GM12892 (cell line): Measurements from ENCODE around the gene BCL2L12. TPM values are rescaled to one million over a fixed set of nuclear protein-coding genes. Genes with fewer than 3 reads are reported as not detected.
"Not testable (repeated sequence)": the region's sequence is repeated elsewhere in the genome, so short reads cannot be mapped to it uniquely, and the experiment has no call there.

Experiments
- DNase-seq: peaks from one replicate; pipeline ENCODE4 v3.0.0; 2011; ENCODE audit not compliant: insufficient read length
- FAIRE-seq: peaks from 2 replicates; lab custom pipeline; 2011; peaks lifted over from hg19 to GRCh38; lab: Jason Lieb, UNC
- POLR2A ChIP-seq: IDR thresholded peaks from 2 replicates; pipeline ENCODE4 v1.6.1; 2011; ENCODE audit warnings: low read depth, low read length, control low read depth
- POLR2AphosphoS5 ChIP-seq: IDR thresholded peaks from 2 replicates; pipeline ENCODE4 v1.6.1; 2011; ENCODE audit warnings: low read depth, low read length, control low read depth
- TAF1 ChIP-seq: IDR thresholded peaks from 2 replicates; pipeline ENCODE4 v1.6.1; 2011; ENCODE audit warnings: low read depth, mild to moderate bottlenecking, control low read depth, low read length, borderline replicate concordance
- polyA plus RNA-seq: library from polyadenylated mRNA; unstranded; fragments of >200 nt; gene quantifications from one replicate; pipeline ENCODE4 v1.2.1, GENCODE V29; 2012; ENCODE audit warnings: missing spikeins, inconsistent platforms; ENCODE audit not compliant: missing spikeins

Gene BCL2L12
- polyA plus RNA-seq: 35.2 TPM

- TF ChIP-seq POLR2A (peak; percentile 66), POLR2AphosphoS5 (no peak)
- FAIRE-seq (peak; percentile 98), DNase-seq (peak; percentile 98)
These were observed at the start of gene BCL2L12, which contains the start of gene IRF3 for GRCh38 chr19:49665351-49666119. Gene BCL2L12, plus strand, starts transcription at chr19:49665933. Its CDS starts 760 bp downstream, at chr19:49666693. Gene IRF3, minus strand, starts transcription at chr19:49665857. Its CDS starts 1,019 bp downstream, at chr19:49664838.

- TF ChIP-seq TAF1 (no peak), POLR2AphosphoS5 (no peak), POLR2A (no peak)
- DNase-seq: no peak
- no peak for FAIRE-seq
These were observed 49.2 kb upstream of the BCL2L12 start for GRCh38 chr19:49616532-49616931.

GRCh38 chr19:49616945-49617344 is 48.8 kb upstream of the BCL2L12 start:
- DNase-seq (no peak), FAIRE-seq (no peak)
- no peak for TF ChIP-seq POLR2A
- TF ChIP-seq POLR2AphosphoS5: no peak
- TF ChIP-seq TAF1: no peak

GRCh38 chr19:49617860-49618259 is 47.9 kb upstream of the BCL2L12 start:
- DNase-seq, FAIRE-seq: not testable (repeated sequence)

GRCh38 chr19:49624967-49625910 is 40.5 kb upstream of the BCL2L12 start:
- TF ChIP-seq POLR2AphosphoS5 (no peak), TAF1 (no peak), POLR2A (no peak)
- DNase-seq (no peak), FAIRE-seq (no peak)

- DNase-seq: no peak
- TF ChIP-seq POLR2A (no peak), POLR2AphosphoS5 (no peak), TAF1 (no peak)
- FAIRE-seq: no peak
These were observed 39.5 kb upstream of the BCL2L12 start for GRCh38 chr19:49626226-49626625.

- no peak for FAIRE-seq
- TF ChIP-seq TAF1: no peak
- TF ChIP-seq POLR2A: no peak
- TF ChIP-seq POLR2AphosphoS5: no peak
- no peak for DNase-seq
These were observed 36.1 kb upstream of the BCL2L12 start for GRCh38 chr19:49629659-49630058.

- DNase-seq (no peak), FAIRE-seq (no peak)
- TF ChIP-seq TAF1: no peak
- TF ChIP-seq POLR2A: no peak
- no peak for TF ChIP-seq POLR2AphosphoS5
These were observed 34.6 kb upstream of the BCL2L12 start for GRCh38 chr19:49631014-49631588.

GRCh38 chr19:49631610-49632192 is 34.0 kb upstream of the BCL2L12 start:
- TF ChIP-seq POLR2A: no peak
- no peak for TF ChIP-seq TAF1
- no peak for TF ChIP-seq POLR2AphosphoS5
- FAIRE-seq (no peak), DNase-seq (no peak)

- no peak for TF ChIP-seq POLR2A
- TF ChIP-seq TAF1: no peak
- no peak for TF ChIP-seq POLR2AphosphoS5
- DNase-seq (no peak), FAIRE-seq (no peak)
These were observed 33.2 kb upstream of the BCL2L12 start for GRCh38 chr19:49632576-49632975.

- FAIRE-seq, DNase-seq: not testable (repeated sequence)
These were observed 32.5 kb upstream of the BCL2L12 start for GRCh38 chr19:49633273-49633672.
